K562 (cell line): ENCODE data around the gene TMEM100. TPM values are rescaled to one million over a fixed set of nuclear protein-coding genes. Genes with fewer than 3 reads are reported as not detected.
A peak's percentile ranks its signal among the peaks of the same experiment; 100 is the strongest.

Experiments
- CEBPB ChIP-seq: fragments of 450-650 bp; IDR thresholded peaks from 2 replicates; pipeline ENCODE4 v1.6.1; 2016; ENCODE audit warnings: missing genetic modification characterization, missing compliant biosample characterization
- CEBPG ChIP-seq, 3 experiments: fragments of 200-800 bp in 1 of 3; sonication (Bioruptor generic) in 1 of 3; sonication (generic) in 1 of 3; formaldehyde crosslinking in 1 of 3; IDR thresholded peaks in 2 of 3; conservative IDR thresholded peaks in 1 of 3; 2 replicates each; pipeline versions ENCODE4 v1.6.1 to v1.8.0; 2016 to 2022; ENCODE audit warnings: missing compliant biosample characterization in 2 of 3, missing genetic modification characterization in 2 of 3, mild to moderate bottlenecking in 1 of 3, missing genetic modification reagents in 1 of 3
- CHCHD3 ChIP-seq: fragments of 250-450 bp; sonication (Bioruptor Pico); IDR thresholded peaks from 2 replicates; pipeline ENCODE4 v2.1.2; 2022; ENCODE audit warnings: mild to moderate bottlenecking
- CHD4 ChIP-seq: fragments of 200-600 bp; sonication (generic); IDR thresholded peaks from 3 replicates; pipeline ENCODE4 v1.6.1; 2012; ENCODE audit warnings: low read depth, mild to moderate bottlenecking, mixed read lengths, low read length, inconsistent platforms; ENCODE audit not compliant: insufficient read depth, insufficient replicate concordance, poor library complexity, severe bottlenecking
- DIDO1 ChIP-seq: fragments of 450-650 bp; IDR thresholded peaks from 2 replicates; pipeline ENCODE4 v1.6.1; 2016; ENCODE audit warnings: low read depth, missing biosample characterization, missing genetic modification characterization
- FOXK2 ChIP-seq, 2 experiments: fragments of 450-650 bp; IDR thresholded peaks in 1 of 2; conservative IDR thresholded peaks in 1 of 2; 2 replicates each; pipeline ENCODE4 v1.6.1; 2016; ENCODE audit warnings: low read depth in 2 of 2, mild to moderate bottlenecking in 1 of 2
- L3MBTL2 ChIP-seq: fragments of 450-650 bp; IDR thresholded peaks from 2 replicates; pipeline ENCODE4 v1.6.1; 2016; ENCODE audit warnings: mild to moderate bottlenecking, moderate library complexity
- MAFK ChIP-seq: IDR thresholded peaks from 2 replicates; pipeline ENCODE4 v1.6.1; 2011; ENCODE audit warnings: low read length, improper control_type of control experiment
- MEIS2 ChIP-seq: fragments of 450-650 bp; IDR thresholded peaks from 2 replicates; pipeline ENCODE4 v1.6.1; 2014; ENCODE audit warnings: mild to moderate bottlenecking; ENCODE audit not compliant: partially characterized antibody
- MXI1 ChIP-seq: IDR thresholded peaks from 2 replicates; pipeline ENCODE4 v1.6.1; 2011; ENCODE audit warnings: low read depth, mild to moderate bottlenecking, improper control_type of control experiment, low read length
- POU5F1 ChIP-seq: fragments of 150-350 bp; IDR thresholded peaks from 2 replicates; pipeline ENCODE4 v1.6.1; 2014; ENCODE audit warnings: borderline replicate concordance, low read length, low read depth, mild to moderate bottlenecking; ENCODE audit not compliant: partially characterized antibody
- SAP30 ChIP-seq: fragments of 200-600 bp; sonication (generic); IDR thresholded peaks from 2 replicates; pipeline ENCODE4 v1.6.1; 2012; ENCODE audit warnings: borderline replicate concordance, low read depth, mild to moderate bottlenecking, moderate library complexity, low read length, control low read depth, inconsistent platforms; ENCODE audit not compliant: insufficient read depth, poor library complexity, severe bottlenecking
- TOE1 ChIP-seq, 2 experiments: fragments of 450-650 bp in 1 of 2; sonication (generic) in 1 of 2; formaldehyde crosslinking in 1 of 2; IDR thresholded peaks; 2 replicates each; pipeline versions ENCODE4 v1.7.1 to v1.8.0; 2016 to 2022; ENCODE audit warnings: borderline replicate concordance in 2 of 2, mild to moderate bottlenecking in 2 of 2, antibody characterized with exemption in 1 of 2, inconsistent platforms in 1 of 2, low read depth in 1 of 2, missing genetic modification reagents in 1 of 2, moderate library complexity in 1 of 2
- ZNF347 ChIP-seq: fragments of 450-650 bp; formaldehyde crosslinking; IDR thresholded peaks from 2 replicates; pipeline ENCODE4 v1.4.0; 2020; ENCODE audit warnings: low read depth, mild to moderate bottlenecking, moderate library complexity
- polyA plus RNA-seq, 8 experiments: library from polyadenylated mRNA; depleted of rRNA in 4 of 8; stranded (reverse) in 5 of 8; unstranded in 3 of 8; fragments of >200 nt; fragmentation: Nextera tagmentation in 2 of 8; fragmentation: Illumina TruSeq in 1 of 8; extraction: Ambion mirVana in 2 of 8; extraction: Trizol in 1 of 8; gene quantifications; 2 replicates each; pipeline versions ENCODE4 v1.2.1 to v1.2.3, GENCODE V29; 2011 to 2014; ENCODE audit warnings: inconsistent platforms in 1 of 8, missing spikeins in 1 of 8
- total RNA-seq, 7 experiments: library from RNA; depleted of rRNA in 6 of 7; stranded (reverse); fragments of >200 nt in 6 of 7; fragmentation: Illumina TruSeq in 2 of 7; extraction: Trizol in 2 of 7; gene quantifications; 2 replicates each; pipeline versions ENCODE4 v1.2.1 to v1.2.3, GENCODE V29; 2011 to 2021; ENCODE audit warnings: low replicate concordance in 1 of 7
- TF ChIP-seq, protein P1 (sequence below): sonication (generic); formaldehyde crosslinking; IDR thresholded peaks from 2 replicates; pipeline ENCODE4 v1.8.0; 2022; ENCODE audit warnings: mild to moderate bottlenecking, missing genetic modification reagents
- TF ChIP-seq, protein P2 (sequence below), 3 experiments: IDR thresholded peaks in 2 of 3; conservative IDR thresholded peaks in 1 of 3; 2 replicates each; pipeline ENCODE4 v1.5.1; 2011 to 2012; ENCODE audit warnings: low read length in 3 of 3, mild to moderate bottlenecking in 3 of 3, control low read depth in 2 of 3, improper control_type of control experiment in 1 of 3, inconsistent platforms in 1 of 3, low read depth in 1 of 3, mixed read lengths in 1 of 3, moderate library complexity in 1 of 3; ENCODE audit not compliant: insufficient read depth in 2 of 3

The TMEM100 gene
- total and polyA plus RNA-seq, 9 of the 15 experiments (the other 6 are each of a cell fraction or from before 2014, with no cell fraction given): 0.12 to 0.50 (median 0.19) TPM

DNA sequence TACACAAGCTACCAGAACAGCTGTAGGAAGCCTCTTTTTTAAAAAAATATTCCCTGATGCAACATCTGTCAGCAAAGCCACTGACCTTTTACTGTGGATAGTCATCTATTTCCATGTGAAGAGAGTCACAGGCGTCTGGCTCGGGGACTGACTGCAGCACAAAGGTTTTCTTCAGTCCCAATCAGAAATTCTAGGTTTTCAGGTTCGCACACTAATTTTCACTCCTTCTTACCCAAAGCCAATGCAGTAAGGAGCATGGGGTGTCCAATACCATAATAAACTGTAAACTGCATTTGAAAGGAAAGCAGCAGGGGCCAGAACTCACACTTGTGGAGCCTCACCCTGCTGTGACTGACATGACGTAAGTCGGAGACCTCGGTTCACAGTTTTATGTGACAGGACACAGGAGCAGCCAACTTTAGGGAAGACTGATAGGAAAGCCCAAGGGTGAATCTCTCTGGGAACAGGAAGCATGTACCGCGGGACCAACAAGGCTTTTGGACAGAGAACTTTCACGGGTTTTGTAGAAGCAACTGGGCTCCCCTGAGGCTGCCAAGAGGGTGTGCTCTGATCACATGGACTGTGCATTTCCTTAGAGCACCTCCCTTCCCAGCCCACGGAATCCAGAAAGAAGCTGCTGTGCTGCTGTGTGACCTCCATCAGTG is 9.1 kb upstream of the TMEM100 start (continued):
- TF ChIP-seq, protein P1, sequence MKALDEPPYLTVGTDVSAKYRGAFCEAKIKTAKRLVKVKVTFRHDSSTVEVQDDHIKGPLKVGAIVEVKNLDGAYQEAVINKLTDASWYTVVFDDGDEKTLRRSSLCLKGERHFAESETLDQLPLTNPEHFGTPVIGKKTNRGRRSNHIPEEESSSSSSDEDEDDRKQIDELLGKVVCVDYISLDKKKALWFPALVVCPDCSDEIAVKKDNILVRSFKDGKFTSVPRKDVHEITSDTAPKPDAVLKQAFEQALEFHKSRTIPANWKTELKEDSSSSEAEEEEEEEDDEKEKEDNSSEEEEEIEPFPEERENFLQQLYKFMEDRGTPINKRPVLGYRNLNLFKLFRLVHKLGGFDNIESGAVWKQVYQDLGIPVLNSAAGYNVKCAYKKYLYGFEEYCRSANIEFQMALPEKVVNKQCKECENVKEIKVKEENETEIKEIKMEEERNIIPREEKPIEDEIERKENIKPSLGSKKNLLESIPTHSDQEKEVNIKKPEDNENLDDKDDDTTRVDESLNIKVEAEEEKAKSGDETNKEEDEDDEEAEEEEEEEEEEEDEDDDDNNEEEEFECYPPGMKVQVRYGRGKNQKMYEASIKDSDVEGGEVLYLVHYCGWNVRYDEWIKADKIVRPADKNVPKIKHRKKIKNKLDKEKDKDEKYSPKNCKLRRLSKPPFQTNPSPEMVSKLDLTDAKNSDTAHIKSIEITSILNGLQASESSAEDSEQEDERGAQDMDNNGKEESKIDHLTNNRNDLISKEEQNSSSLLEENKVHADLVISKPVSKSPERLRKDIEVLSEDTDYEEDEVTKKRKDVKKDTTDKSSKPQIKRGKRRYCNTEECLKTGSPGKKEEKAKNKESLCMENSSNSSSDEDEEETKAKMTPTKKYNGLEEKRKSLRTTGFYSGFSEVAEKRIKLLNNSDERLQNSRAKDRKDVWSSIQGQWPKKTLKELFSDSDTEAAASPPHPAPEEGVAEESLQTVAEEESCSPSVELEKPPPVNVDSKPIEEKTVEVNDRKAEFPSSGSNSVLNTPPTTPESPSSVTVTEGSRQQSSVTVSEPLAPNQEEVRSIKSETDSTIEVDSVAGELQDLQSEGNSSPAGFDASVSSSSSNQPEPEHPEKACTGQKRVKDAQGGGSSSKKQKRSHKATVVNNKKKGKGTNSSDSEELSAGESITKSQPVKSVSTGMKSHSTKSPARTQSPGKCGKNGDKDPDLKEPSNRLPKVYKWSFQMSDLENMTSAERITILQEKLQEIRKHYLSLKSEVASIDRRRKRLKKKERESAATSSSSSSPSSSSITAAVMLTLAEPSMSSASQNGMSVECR (CRISPR knock-in tag): no peak
- TF ChIP-seq SAP30: no peak
- TF ChIP-seq POU5F1: no peak
- no peak for TF ChIP-seq CEBPG (CRISPR knock-in tag; IDR thresholded peaks at IDR 0.05)
- peak; percentile 76 to 79 for TF ChIP-seq CEBPG (tag; conservative IDR thresholded peaks at IDR 0.05 in 1 of 2, IDR thresholded peaks at IDR 0.05 in 1 of 2)
- TF ChIP-seq DIDO1 (tag): no peak
- no peak for TF ChIP-seq CHCHD3 (CRISPR knock-in tag)
- no peak; the same call in 1 of the 2 replicates for TF ChIP-seq MAFK
- no peak for TF ChIP-seq TOE1 (IDR thresholded peaks at IDR 0.05; ENCODE audit: borderline replicate concordance)
- TF ChIP-seq TOE1 (CRISPR knock-in tag; IDR thresholded peaks at IDR 0.05; ENCODE audit: borderline replicate concordance, low read depth): no peak
- 0 out of 2 replicates have a peak, but pooled peaks have one; percentile 32 for TF ChIP-seq CEBPB (tag)
- TF ChIP-seq MEIS2: peak; percentile 61
- peak; percentile 48; the same call in 1 of the 2 replicates for TF ChIP-seq L3MBTL2
- no peak for TF ChIP-seq ZNF347
- no peak for TF ChIP-seq FOXK2 (conservative IDR thresholded peaks at IDR 0.05 in 1 of 2, IDR thresholded peaks at IDR 0.05 in 1 of 2; ENCODE audit: low read depth in 2 of 2)
- TF ChIP-seq MXI1: no peak
- TF ChIP-seq CHD4: no peak
- TF ChIP-seq, protein P2, sequence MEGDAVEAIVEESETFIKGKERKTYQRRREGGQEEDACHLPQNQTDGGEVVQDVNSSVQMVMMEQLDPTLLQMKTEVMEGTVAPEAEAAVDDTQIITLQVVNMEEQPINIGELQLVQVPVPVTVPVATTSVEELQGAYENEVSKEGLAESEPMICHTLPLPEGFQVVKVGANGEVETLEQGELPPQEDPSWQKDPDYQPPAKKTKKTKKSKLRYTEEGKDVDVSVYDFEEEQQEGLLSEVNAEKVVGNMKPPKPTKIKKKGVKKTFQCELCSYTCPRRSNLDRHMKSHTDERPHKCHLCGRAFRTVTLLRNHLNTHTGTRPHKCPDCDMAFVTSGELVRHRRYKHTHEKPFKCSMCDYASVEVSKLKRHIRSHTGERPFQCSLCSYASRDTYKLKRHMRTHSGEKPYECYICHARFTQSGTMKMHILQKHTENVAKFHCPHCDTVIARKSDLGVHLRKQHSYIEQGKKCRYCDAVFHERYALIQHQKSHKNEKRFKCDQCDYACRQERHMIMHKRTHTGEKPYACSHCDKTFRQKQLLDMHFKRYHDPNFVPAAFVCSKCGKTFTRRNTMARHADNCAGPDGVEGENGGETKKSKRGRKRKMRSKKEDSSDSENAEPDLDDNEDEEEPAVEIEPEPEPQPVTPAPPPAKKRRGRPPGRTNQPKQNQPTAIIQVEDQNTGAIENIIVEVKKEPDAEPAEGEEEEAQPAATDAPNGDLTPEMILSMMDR (IDR thresholded peaks at IDR 0.05 in 2 of 3, conservative IDR thresholded peaks at IDR 0.05 in 1 of 3; ENCODE audit: insufficient read depth in 2 of 3, low read depth in 1 of 3, low read length in 3 of 3): peak in 1 of 3 experiments; percentile 19; a peak in 2 of 6 replicates
